ENCODE measurements around the gene USP22. TPM values are rescaled to one million over a fixed set of nuclear protein-coding genes. Genes with fewer than 3 reads are reported as not detected.
A peak's percentile ranks its signal among the peaks of the same experiment; 100 is the strongest.

USP22 gene
- total RNA-seq, 5 donors from 2014 or later (not counting 1 experiment from before 2014, with no cell fraction given): 128 to 184 (median 136) TPM

GRCh38 chr17:21007646-21008045 is 35.2 kb downstream of the USP22 start:
- Histone ChIP-seq H3K9me3 (no peaks in the 10 kb centered on the region), H3K27ac (ENCODE audit: low read length) (no peak overlapping the region), H3K4me3 (ENCODE audit: control insufficient read depth in 1 of 2, extremely low read depth in 1 of 2, low read length in 1 of 2) (no peak overlapping the region), H3K27me3 (replicated peaks in 1 of 2; ENCODE audit: control insufficient read depth in 2 of 2, extremely low read depth in 1 of 2, insufficient read depth in 2 of 2, low read length in 1 of 2) (no peaks in the 10 kb centered on the region), H3K36me3 (ENCODE audit: control insufficient read depth in 2 of 2, extremely low read depth in 1 of 2, insufficient read depth in 1 of 2, low read length in 1 of 2) (peaks cover 31 to 96% of the 10 kb centered on the region in 2 donors), H3K4me1 (ENCODE audit: control insufficient read depth in 1 of 2, extremely low read depth in 1 of 2, insufficient read depth in 2 of 2, low read length in 2 of 2) (no peaks in the 10 kb centered on the region)
- CTCF ChIA-PET: no interaction called here
- no peak overlapping the region for H3K4me3 Mint-ChIP-seq
- H3K27ac Mint-ChIP-seq: no peak overlapping the region
- H3K36me3 Mint-ChIP-seq: peaks cover 65% of the 10 kb centered on the region
- WGBS (ENCODE audit: insufficient coverage): 83% methylated on average over 3 of the region's 9 CpGs
- no peaks in the 10 kb centered on the region for H3K27me3 Mint-ChIP-seq
- DNase-seq: no peak
- H3K9me3 Mint-ChIP-seq: no peaks in the 10 kb centered on the region
- peaks cover 0 to 6% (median 0%) of the 10 kb centered on the region in 3 donors for H3K4me1 Mint-ChIP-seq
- POLR2A ChIA-PET: no interaction called here
- no peak for ATAC-seq (replicated peaks in 1 of 4)

DNA sequence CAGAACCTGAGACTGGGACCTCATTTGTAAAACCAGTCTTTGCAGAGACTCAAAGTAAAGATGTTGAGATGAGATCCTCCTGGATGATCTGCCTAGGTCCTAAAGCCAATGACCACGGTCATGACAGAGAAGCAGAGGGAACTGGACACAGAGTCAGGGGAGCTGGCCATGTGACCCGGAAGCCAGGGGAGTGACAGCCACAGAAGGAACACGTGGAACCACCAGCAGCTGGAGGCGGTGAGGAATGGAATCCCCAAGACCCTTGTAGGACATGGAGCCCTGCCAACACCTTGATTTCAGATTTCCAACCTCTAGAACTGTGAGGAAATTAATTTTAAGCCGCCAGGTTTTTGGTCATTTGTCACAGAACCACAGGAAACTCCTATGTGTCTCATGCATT is 37.0 kb downstream of the USP22 start:
- Histone ChIP-seq H3K36me3 (ENCODE audit: control insufficient read depth in 2 of 2, extremely low read depth in 1 of 2, insufficient read depth in 1 of 2, low read length in 1 of 2) (peaks cover 27 to 93% of the 10 kb centered on the region in 2 donors), H3K9me3 (no peaks in the 10 kb centered on the region), H3K27me3 (replicated peaks in 1 of 2; ENCODE audit: control insufficient read depth in 2 of 2, extremely low read depth in 1 of 2, insufficient read depth in 2 of 2, low read length in 1 of 2) (no peaks in the 10 kb centered on the region), H3K4me1 (ENCODE audit: control insufficient read depth in 1 of 2, extremely low read depth in 1 of 2, insufficient read depth in 2 of 2, low read length in 2 of 2) (peaks cover 0 to 11% of the 10 kb centered on the region in 2 experiments), H3K4me3 (ENCODE audit: control insufficient read depth in 1 of 2, extremely low read depth in 1 of 2, low read length in 1 of 2) (no peak overlapping the region), H3K27ac (ENCODE audit: low read length) (no peak overlapping the region)
- DNase-seq: no peak
- Mint-ChIP-seq H3K4me3 (no peak overlapping the region), H3K36me3 (peaks cover 63% of the 10 kb centered on the region), H3K4me1 (peaks cover 12 to 22% (median 17%) of the 10 kb centered on the region in 3 donors), H3K27ac (no peak overlapping the region), H3K27me3 (no peaks in the 10 kb centered on the region), H3K9me3 (no peaks in the 10 kb centered on the region)
- ATAC-seq (replicated peaks in 1 of 4): no peak
- POLR2A ChIA-PET: no interaction called here
- 100% methylated on average over 2 of the region's 5 CpGs for WGBS (ENCODE audit: insufficient coverage)
- CTCF ChIA-PET: no interaction called here

DNA sequence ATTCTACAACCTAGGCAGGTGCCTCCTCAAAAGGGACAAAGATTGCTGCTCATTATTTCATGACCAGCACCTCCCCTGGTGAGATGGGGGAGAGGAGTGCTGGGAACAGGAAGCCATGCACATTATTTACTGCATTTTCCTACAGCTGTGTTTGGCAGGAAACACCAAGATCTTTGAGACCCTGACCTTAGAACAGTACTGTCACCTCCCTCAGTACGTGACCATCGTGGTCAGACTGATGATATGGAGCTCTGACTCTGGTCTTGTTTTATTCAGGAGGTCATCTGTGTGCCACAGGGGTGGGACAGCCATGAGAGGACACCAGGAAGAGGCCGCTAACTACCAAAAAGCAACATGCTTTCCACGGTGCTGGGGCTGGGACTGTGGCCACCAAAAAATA is 37.4 kb downstream of the USP22 start:
- no peaks in the 10 kb centered on the region for H3K27me3 Mint-ChIP-seq
- H3K9me3 Mint-ChIP-seq: no peaks in the 10 kb centered on the region
- peaks cover 59% of the 10 kb centered on the region for H3K36me3 Mint-ChIP-seq
- H3K4me3 Mint-ChIP-seq: no peak overlapping the region
- Histone ChIP-seq H3K27ac (ENCODE audit: low read length) (no peak overlapping the region), H3K4me3 (ENCODE audit: control insufficient read depth in 1 of 2, extremely low read depth in 1 of 2, low read length in 1 of 2) (no peak overlapping the region), H3K27me3 (replicated peaks in 1 of 2; ENCODE audit: control insufficient read depth in 2 of 2, extremely low read depth in 1 of 2, insufficient read depth in 2 of 2, low read length in 1 of 2) (no peaks in the 10 kb centered on the region), H3K9me3 (no peaks in the 10 kb centered on the region), H3K4me1 (ENCODE audit: control insufficient read depth in 1 of 2, extremely low read depth in 1 of 2, insufficient read depth in 2 of 2, low read length in 2 of 2) (peaks cover 0 to 12% of the 10 kb centered on the region in 2 experiments), H3K36me3 (ENCODE audit: control insufficient read depth in 2 of 2, extremely low read depth in 1 of 2, insufficient read depth in 1 of 2, low read length in 1 of 2) (peaks cover 27 to 89% of the 10 kb centered on the region in 2 donors)
- DNase-seq (no peak), ATAC-seq (replicated peaks in 1 of 4) (no peak)
- ChIA-PET POLR2A (no interaction called here), CTCF (no interaction called here)
- no CpG with 5 or more reads among the region's 4 CpGs for WGBS (ENCODE audit: insufficient coverage)
- H3K4me1 Mint-ChIP-seq: peaks cover 12 to 22% (median 17%) of the 10 kb centered on the region in 3 donors
- H3K27ac Mint-ChIP-seq: peak overlapping the region in 1 of 2 donors; percentile 39

GRCh38 chr17:21004016-21004930 is 38.5 kb downstream of the USP22 start:
- Histone ChIP-seq H3K9me3 (no peaks in the 10 kb centered on the region), H3K4me1 (ENCODE audit: control insufficient read depth in 1 of 2, extremely low read depth in 1 of 2, insufficient read depth in 2 of 2, low read length in 2 of 2) (peaks cover 0 to 13% of the 10 kb centered on the region in 2 experiments), H3K27me3 (replicated peaks in 1 of 2; ENCODE audit: control insufficient read depth in 2 of 2, extremely low read depth in 1 of 2, insufficient read depth in 2 of 2, low read length in 1 of 2) (no peaks in the 10 kb centered on the region), H3K36me3 (ENCODE audit: control insufficient read depth in 2 of 2, extremely low read depth in 1 of 2, insufficient read depth in 1 of 2, low read length in 1 of 2) (peaks cover 27 to 84% of the 10 kb centered on the region in 2 donors), H3K4me3 (ENCODE audit: control insufficient read depth in 1 of 2, extremely low read depth in 1 of 2, low read length in 1 of 2) (no peak overlapping the region), H3K27ac (ENCODE audit: low read length) (no peak overlapping the region)
- CTCF ChIA-PET: interaction anchor here in 1 of 2 donors (1.2 kb wide), 1 partner anchor 11 kb away, joined by 3 read pairs; no protein-coding TSS in a partner anchor
- Mint-ChIP-seq H3K4me1 (peaks cover 19 to 32% (median 22%) of the 10 kb centered on the region in 3 donors), H3K27ac (no peak overlapping the region), H3K9me3 (no peaks in the 10 kb centered on the region), H3K4me3 (no peak overlapping the region), H3K36me3 (peaks cover 59% of the 10 kb centered on the region), H3K27me3 (no peaks in the 10 kb centered on the region)
- POLR2A ChIA-PET: interaction anchor here in 1 of 2 donors (0.5 to 0.6 kb wide), 2 partner anchors 29 to 52 kb away, joined by 3 to 5 read pairs; no protein-coding TSS in a partner anchor
- ATAC-seq (replicated peaks in 1 of 4): no peak
- DNase-seq: no peak
- WGBS (ENCODE audit: insufficient coverage): 96% methylated on average over 19 of the region's 26 CpGs

DNA sequence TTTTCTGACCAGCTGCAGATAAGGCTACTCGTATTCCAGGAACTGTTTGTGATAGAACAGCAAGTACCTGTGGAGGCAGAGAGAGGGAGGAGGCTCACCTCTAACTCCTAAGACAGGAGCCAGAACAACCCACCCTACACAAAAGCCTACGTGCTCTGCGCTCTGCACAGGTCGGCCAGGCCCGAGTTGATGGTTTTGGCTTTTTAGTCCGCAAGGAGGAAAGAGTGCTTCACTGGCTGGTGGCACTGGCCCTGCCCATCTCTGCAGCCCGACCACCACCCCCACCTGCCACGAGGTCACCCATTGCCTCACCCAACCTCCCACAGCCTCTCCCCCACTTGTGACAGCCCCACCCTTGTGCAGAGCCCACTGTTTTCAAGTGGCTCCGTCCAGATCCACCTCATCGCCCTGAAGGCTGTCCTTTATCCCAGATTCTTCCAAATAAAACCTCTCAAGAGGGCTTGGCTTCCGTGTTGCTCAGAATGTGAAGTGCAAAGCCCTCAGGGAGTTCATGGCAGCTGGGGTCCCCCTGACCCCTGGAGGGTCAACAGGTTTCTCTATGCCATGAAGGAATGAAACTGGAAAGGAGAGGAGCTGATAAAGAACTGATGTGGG is 39.7 kb downstream of the USP22 start:
- DNase-seq (no peak), ATAC-seq (replicated peaks in 1 of 4) (no peak)
- WGBS (ENCODE audit: insufficient coverage): 94% methylated on average over 7 of the region's 11 CpGs
- H3K27ac Mint-ChIP-seq: peak overlapping the region in 1 of 2 donors; percentile 31
- POLR2A ChIA-PET: interaction anchor here (0.6 to 0.7 kb wide), 2 partner anchors 53 to 1640 kb away, joined by 5 to 9 read pairs; no protein-coding TSS in a partner anchor
- no peaks in the 10 kb centered on the region for H3K9me3 ChIP-seq
- CTCF ChIA-PET: interaction anchor here in 1 of 2 donors (1.2 kb wide), 1 partner anchor 10 kb away, joined by 3 read pairs; no protein-coding TSS in a partner anchor
- H3K4me1 ChIP-seq (ENCODE audit: control insufficient read depth in 1 of 2, extremely low read depth in 1 of 2, insufficient read depth in 2 of 2, low read length in 2 of 2): peaks cover 0 to 16% of the 10 kb centered on the region in 2 experiments
- no peak overlapping the region for H3K27ac ChIP-seq (ENCODE audit: low read length)
- H3K4me3 Mint-ChIP-seq: no peak overlapping the region
- H3K4me1 Mint-ChIP-seq: peaks cover 29 to 42% (median 31%) of the 10 kb centered on the region in 3 donors
- peaks cover 27 to 72% of the 10 kb centered on the region in 2 donors for H3K36me3 ChIP-seq (ENCODE audit: control insufficient read depth in 2 of 2, extremely low read depth in 1 of 2, insufficient read depth in 1 of 2, low read length in 1 of 2)
- H3K9me3 Mint-ChIP-seq: no peaks in the 10 kb centered on the region
- no peaks in the 10 kb centered on the region for H3K27me3 Mint-ChIP-seq
- H3K4me3 ChIP-seq (ENCODE audit: control insufficient read depth in 1 of 2, extremely low read depth in 1 of 2, low read length in 1 of 2): no peak overlapping the region
- no peaks in the 10 kb centered on the region for H3K27me3 ChIP-seq (replicated peaks in 1 of 2; ENCODE audit: control insufficient read depth in 2 of 2, extremely low read depth in 1 of 2, insufficient read depth in 2 of 2, low read length in 1 of 2)
- peaks cover 53% of the 10 kb centered on the region for H3K36me3 Mint-ChIP-seq

GRCh38 chr17:21002309-21003006 is 40.4 kb downstream of the USP22 start:
- no peak for DNase-seq
- peaks cover 48% of the 10 kb centered on the region for H3K36me3 Mint-ChIP-seq
- Histone ChIP-seq H3K4me1 (ENCODE audit: control insufficient read depth in 1 of 2, extremely low read depth in 1 of 2, insufficient read depth in 2 of 2, low read length in 2 of 2) (peaks cover 0 to 16% of the 10 kb centered on the region in 2 experiments), H3K27ac (ENCODE audit: low read length) (no peak overlapping the region), H3K36me3 (ENCODE audit: control insufficient read depth in 2 of 2, extremely low read depth in 1 of 2, insufficient read depth in 1 of 2, low read length in 1 of 2) (peaks cover 27 to 65% of the 10 kb centered on the region in 2 donors), H3K9me3 (no peaks in the 10 kb centered on the region), H3K27me3 (replicated peaks in 1 of 2; ENCODE audit: control insufficient read depth in 2 of 2, extremely low read depth in 1 of 2, insufficient read depth in 2 of 2, low read length in 1 of 2) (no peaks in the 10 kb centered on the region), H3K4me3 (ENCODE audit: control insufficient read depth in 1 of 2, extremely low read depth in 1 of 2, low read length in 1 of 2) (no peak overlapping the region)
- ATAC-seq (replicated peaks in 1 of 4): no peak
- WGBS (ENCODE audit: insufficient coverage): over 99% methylated on average over 17 of the region's 26 CpGs
- ChIA-PET CTCF (no interaction called here), POLR2A (no interaction called here)
- no peak overlapping the region for H3K27ac Mint-ChIP-seq
- H3K4me1 Mint-ChIP-seq: peaks cover 29 to 42% (median 31%) of the 10 kb centered on the region in 3 donors
- H3K27me3 Mint-ChIP-seq: no peaks in the 10 kb centered on the region
- no peaks in the 10 kb centered on the region for H3K9me3 Mint-ChIP-seq
- H3K4me3 Mint-ChIP-seq: no peak overlapping the region

Measured in T-cell (primary cell).